GM18517 (cell line): ENCODE results near the gene TMEM89.
A peak's percentile ranks its signal among the peaks of the same experiment; 100 is the strongest.

Experiments used
- ATAC-seq: cut with Tn5 transposase; IDR thresholded peaks from one replicate; pipeline ENCODE4 v1.9.1; 2021; ENCODE audit warnings: mild to moderate bottlenecking, moderate library complexity; ENCODE audit not compliant: unreplicated experiment

The TMEM89 gene

DNA sequence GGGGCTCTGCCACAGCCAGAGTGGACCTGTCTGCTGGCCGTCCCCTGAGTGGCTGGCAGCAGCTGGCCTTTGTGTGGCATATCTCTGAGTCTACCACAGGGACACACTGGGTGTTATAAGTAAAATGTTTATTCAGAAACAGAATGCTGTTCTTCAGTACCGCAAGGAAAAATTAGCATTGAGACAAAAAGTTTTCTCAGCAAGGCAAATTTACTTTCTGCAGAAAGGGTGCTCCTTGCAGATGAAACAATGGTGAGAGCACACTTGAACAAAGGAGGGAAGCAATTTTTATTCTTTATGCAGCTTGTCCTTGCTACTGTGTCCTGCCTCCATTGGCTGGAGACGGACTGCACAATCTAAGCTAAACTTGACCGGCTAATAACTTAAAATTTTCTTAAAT is 4.0 kb downstream of the TMEM89 start:
- ATAC-seq: no peak

DNA sequence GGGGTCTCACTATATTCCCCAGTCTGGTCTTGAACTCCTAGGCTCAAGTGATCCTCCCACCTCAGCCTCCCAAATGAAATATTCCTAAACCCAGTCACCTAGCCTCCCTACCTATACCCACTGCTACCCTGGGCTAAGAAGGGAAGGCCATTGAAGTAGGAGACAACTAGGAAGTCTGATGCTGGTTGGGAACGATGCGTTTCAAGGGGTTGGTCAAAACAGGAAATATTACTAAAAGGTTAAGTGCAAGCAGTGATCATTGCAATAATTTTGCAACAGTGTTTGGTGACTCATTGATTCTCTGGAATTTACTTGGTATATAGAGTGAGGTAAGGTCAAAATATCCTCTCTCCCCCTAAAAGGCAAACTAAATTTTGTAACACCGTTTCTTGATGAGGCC is 7.5 kb downstream of the TMEM89 start:
- no peak for ATAC-seq

DNA sequence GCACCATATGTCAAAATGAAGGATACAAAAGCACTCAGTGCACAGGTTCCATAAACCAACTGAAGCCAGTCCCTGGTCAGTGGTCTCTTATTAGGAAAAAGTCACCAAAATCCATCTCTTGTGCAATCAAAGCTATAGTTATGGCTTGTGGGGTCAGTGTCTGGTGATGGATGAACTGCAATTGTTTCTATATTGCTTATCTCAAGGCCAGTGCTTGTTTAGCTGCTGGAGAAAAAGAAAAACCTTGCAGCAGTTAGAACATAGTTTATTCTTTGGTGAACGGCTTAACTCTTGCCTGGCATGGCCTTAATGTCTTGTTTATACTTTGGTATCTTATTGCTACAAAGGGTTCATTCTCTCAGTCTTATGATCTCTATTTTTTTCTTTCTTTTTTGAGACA is 9.3 kb downstream of the TMEM89 start:
- no peak for ATAC-seq

DNA sequence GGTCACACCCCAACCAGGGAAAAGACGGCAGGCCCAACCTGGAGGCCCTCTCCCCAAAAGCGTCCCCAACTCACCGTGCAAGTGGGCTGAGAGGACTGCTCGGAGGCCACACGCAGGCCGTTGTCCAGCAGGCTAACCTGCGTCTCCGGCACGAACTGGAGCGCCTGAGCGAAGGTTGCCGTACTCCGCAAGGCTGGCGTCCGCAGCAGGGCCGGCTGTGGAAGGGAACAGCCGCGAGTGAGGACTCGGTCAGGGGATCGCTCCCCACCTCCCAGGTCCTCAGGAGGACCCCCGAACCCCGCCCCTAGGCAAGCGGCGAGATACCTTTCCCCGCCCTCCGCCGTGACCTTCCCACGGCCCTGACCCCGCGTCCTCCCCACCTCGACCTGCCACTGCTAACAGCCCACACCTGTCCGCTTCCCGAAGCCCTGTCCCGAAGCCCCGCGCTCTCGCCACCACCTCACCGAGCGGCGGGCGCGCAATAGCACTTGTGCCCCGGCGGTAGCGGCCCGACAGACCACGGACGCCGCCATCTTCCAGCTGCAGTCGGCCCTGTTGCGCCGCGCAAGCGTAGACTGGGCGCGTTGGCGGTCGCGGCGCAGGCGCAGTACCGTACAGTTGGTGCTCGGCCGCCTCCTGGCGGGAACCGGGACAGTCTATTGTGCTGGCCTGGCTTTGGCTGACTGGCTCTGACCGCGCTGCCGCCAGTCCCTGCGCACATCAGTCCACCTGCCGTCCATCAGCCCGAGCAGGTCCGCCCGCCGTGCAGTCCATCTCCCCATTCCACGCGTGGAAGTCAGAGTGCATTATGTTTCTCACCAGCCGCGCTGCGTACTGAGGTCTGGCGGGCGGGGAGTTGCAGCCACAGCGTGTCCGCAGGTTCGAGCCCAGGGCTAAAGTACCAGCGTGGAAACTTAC is 12.2 kb downstream of the TMEM89 start, which contains the start of gene UQCRC1:
TSS of gene UQCRC1 (minus strand) at position 559 of the 918 bp plus-strand sequence. CDS start at position 533, 26 bp downstream.
- peak; percentile 91 for ATAC-seq

DNA sequence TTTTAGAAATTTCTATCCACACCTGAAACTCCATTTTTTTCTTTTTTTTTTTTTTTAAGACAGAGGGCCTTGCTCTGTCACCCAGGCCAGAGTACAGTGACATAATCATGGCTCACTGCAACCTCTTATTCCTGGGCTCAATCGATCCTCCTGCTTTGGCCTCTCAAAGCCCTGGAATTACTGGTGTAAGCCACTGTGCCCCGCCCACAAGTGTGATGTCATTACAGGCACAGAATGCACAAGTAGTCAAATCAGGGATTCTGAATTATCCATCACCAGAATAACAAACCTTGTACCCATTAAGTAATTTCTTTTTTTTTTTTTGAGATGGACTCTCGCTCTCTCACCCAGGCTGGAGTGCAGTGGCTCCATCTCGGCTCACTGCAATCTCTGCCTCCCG is 14.1 kb downstream of the TMEM89 start:
- ATAC-seq: no peak

DNA sequence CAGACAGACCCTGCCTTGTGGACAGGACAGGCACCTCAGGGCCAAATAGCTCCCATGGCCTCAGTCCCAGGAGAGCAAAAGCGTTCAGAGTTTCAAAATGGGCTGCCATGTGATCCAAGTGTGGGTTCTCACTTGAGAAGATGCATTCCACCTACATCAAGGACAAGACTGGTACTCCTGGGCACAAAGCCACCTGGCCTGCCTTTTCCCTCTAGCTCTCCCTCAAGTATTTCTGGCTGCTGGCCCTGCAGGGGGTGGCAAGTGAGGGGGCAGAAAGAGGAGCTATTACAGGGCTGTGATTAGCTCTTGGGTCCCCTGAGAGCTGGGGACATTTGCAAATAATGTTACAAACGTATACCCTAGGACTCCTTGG is 20.0 kb downstream of the TMEM89 start:
- ATAC-seq: no peak

DNA sequence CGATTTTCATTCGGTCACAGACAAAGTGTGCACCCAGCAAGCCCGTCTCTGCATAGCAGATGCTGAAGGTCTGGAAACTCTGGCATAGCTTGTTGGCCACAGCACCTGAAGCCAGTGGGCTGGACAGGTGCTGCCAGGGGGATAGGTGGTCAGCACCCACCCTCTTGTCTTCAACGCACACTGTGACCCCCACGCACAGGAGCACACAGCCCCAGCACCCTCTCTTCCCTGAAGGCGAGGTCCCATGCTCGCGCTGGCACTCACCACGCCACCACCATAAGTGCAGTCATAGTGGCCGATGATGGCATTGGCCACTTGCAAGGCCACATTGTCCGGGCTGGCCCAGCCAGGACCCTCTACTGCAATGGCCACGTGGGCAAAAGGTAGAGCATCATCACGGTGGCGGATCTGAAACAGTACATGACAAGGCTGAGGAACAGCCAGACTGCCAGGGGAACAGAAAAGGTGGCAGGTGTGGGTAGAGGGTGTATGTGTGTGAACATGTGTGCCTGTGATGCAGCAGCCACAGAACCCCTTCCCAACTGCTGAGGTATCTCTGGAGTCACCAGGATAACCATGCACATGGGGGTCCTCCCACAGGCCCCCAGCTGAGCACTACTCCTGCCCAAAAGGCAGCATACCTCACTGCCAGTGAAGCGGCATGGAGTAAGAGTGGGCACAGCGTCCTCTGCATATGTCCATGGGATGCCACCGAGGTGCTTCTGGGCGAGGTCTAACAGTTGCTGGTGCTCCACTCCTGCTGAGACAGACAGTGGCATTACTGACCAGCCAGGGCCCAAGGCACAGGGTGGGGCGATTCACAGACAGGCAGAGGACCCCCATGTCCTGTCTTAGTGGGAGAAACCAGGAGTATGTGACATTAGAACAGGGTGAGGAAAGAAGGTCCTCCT is 20.6 kb downstream of the TMEM89 start:
- ATAC-seq: no peak

DNA sequence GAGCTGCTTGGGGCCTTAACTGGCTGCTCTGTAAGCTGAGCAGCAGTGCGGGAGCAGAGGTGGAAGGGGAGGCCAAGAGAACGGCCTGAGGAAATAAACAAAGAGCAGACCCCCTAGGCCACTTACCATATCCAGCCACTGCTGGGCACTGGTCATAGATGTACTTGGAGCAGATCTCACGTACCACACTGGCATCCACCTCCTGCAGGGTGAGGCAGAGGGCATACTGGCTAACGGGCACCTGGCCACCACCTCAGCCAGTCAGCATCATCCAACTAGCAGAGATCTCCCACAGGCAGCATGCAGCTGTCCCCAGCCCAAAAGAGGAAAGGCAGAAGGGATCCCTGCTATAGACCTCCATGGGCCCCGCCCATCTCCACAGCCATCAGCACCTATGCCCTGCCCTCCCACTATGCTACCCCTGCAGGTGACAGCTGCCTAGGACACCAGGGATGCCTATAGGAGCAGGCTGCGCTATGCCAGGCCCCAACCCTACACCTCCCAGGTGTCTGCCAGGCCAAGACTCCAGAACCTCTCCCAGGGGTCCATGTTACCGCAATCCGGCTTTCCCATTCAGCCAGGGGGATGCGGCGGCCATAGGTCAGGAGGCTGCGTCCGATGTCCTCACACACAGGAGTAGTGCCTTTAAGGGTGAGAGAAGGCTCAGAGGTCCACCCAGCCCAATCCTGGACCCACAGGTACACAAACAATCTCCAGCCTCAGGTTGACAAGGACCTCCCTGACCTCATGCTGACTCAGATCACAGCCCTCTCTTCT is 21.9 kb downstream of the TMEM89 start:
- no peak for ATAC-seq

DNA sequence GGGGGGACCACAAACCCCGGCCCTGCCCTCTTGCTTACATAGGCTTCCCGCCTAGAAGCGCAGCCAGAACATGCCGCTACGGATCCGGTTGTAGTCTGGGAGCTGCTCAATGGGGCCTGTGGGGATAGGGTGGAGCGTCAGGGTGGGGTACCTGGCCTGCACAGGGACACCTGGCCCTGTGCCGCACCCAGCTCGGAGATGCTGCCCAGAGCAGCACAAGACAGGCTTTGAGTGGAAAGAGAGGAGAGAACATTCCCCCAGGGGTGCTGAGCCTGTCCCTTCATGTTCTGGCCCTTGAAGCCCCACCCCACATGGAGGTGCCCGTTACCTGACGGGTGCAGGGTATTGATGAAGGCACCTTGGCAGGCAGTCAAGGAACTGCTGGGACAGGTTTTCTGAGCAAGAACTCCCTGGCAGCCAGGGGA is 22.5 kb downstream of the TMEM89 start:
- ATAC-seq: no peak

DNA sequence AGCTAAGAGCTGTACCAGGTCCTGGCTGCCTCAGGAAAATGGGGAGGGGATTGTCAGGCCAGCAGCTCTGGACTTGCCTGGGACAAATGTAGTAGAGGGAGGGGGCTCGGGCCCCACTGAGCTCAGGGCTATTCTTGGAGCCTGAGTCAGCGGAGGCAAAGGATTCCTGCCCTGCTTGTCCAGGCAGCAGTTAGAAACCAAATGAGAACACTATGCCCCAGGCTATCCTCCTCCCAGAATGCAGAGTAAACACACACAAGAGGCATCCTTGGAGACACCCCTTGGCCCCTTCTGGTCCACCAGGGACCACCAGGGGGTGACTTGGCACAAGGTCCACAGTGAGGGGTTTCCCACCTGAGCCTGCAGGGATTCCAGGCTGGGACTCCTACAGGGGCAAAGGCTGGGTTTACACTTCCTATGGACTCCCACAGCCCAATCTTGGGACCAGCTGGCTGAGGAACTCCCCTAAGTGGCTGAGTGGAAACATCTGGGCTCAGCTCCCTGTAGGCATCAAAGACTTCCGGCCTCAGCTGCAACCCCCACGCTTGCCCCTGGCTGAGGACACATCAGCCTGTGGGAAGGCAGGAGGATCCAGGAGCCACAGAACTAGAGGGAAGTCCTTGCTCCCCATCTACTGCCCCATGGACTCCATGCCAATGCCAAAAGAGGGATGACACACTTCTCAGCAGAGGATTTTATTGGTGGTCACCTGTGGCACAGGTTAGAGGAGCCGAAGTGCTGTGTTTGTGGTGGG is 23.1 kb downstream of the TMEM89 start:
- ATAC-seq: no peak

DNA sequence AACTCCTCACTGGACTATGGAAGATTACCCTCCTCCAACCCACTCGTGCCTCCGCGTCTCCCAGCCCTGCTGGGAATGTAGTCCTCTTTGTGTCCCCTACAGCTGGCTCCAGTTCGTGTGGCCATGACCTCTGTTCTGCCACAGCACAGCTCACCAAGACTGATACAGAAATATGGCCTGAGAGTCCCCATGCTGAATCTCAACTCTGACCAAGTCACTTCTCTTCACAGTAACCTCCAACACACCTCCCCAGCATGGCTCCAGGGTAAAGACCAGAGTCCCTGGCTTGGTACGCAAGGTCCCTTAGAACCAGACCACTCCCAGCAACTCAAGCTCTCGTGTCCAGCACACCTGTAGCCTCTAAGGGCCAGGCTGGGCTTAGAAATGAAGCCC is 24.2 kb downstream of the TMEM89 start:
- no peak for ATAC-seq

DNA sequence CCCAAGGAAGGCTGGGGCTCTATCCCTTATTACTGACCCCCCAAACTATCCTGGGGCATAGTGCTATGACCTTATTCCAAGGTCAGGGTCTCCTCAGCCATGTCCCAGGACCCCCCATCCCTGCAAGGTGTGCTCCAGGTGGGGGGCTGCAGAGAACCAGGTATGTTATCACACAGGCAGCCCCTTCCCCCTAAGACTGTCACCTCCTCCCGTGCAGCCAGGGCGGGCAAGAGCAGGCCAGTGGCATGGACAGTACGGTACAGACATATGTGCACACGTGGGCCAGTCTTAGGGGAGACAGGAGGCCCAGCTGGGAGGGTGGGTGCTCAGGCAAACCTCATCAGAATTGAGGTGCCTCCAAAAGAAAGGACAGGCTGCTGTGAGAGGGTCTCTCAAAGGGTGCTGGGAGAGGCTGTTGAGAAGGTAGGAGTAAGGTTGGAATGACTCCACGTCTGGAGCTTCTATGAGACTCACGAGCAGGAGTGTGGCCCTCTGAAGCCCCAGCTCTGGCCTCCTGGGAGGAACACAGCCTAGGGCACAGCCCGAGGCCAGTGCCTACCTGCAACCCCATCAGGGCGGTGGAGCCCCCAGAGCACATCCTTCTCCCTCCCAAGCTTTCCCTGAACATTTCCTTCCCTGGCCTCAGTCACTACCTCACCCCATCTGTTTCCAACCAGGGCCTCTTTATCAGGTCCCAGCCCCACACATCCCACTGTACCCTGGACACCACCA is 24.7 kb downstream of the TMEM89 start:
- no peak for ATAC-seq

DNA sequence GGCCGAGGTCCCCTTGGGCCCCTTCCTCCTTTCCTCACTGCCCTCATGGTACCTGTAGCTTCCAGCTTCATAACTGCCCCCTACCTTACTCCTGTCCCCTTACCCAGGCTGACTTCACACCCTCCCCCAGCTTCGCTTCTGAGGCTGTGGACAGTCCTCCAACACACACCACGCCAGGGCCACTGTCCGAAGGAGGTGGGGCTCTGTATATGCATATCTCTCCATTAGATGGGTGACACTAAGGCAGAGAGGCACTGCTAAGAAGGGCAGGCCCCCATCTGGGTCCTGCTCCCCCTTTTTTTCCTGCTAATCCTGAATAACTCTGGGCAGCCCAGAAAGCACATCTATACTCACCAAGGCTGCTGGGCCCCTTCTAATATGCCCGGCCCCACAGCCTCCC is 25.4 kb downstream of the TMEM89 start:
- ATAC-seq: no peak

DNA sequence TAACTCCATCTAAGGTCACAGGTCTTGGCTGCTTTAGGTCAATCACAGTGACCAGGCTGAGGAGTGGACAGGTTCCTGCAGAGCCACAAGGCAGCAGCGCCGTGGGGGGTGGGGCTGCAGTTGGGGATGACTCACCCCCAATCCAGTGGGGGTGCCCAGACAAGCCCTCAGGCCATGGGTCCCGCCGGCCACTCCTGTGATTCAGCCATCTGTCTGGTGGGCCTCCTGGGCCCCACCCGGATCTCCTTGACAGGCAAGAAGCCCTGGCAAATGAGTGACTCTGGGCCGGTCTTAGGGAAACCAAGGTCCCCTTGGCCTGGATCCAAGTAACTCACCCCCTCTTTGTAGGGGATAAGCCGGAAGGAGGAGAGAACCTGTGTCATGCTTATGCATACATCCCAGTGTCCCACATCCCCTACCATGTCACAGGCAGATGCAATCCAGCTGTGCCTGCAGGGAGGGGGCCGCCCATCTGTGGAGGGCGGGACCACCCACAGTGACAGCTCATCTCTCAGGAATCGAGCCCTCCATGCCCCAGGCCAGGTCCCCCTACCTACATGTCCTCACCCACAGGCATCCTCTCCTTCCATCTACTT is 25.9 kb downstream of the TMEM89 start:
- ATAC-seq: no peak

DNA sequence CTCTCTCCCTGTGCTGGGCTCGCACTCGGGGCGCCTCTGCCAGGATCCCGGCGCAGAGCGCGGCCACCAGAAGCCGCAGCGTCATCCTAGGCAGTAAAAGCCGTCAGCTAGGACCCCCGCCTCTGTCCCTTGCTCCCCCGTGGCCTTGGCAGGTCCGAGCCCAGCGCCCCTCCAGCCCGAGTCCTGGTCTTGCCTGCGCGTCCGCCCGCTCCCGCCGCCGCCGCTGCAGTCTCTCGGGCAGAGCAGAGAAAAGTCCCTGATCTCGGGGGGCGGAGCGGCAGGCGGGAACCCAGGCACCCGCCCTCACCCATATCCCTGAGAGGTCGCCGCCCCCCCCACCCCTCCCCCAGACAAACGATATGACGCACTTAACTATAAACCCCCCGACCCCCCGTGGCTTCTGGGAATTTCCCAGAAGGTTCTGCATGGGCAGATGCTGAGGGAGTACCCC is 26.5 kb downstream of the TMEM89 start, which contains the start of gene COL7A1:
TSS of gene COL7A1 (minus strand) at position 255 of the 451 bp plus-strand sequence. CDS start at position 85, 170 bp downstream.
- no peak for ATAC-seq

DNA sequence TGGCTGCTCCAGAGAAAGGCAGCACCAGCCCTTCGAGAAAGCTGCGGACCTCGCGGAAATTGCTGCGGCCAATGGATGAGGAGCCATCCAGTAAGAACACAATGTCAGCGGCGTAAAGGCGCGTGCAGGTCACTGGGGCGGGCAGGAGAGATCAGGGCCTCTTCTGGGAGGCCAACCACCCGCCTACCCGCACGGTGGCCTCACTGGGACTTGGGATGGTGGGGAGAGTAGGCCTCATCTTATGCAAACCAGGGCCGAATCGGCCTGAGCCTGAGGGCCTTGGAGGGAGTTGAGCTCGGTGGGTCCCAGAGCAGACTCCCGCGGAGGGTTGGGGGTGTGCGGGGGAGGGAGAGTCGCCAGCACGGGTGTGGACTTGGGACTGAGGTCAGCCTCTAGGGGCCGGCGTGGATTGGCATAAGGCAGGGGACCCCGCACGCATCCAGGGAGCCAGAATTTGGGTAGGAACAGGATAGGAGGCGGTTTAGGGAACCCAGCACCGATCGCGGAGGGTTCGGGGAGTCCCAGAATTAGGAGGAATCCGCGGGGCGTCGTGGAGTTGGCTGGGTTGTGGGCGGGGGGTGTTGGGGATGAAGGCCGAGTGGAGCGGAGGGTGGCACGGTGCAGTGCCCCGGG is 27.0 kb downstream of the TMEM89 start:
- no peak for ATAC-seq

DNA sequence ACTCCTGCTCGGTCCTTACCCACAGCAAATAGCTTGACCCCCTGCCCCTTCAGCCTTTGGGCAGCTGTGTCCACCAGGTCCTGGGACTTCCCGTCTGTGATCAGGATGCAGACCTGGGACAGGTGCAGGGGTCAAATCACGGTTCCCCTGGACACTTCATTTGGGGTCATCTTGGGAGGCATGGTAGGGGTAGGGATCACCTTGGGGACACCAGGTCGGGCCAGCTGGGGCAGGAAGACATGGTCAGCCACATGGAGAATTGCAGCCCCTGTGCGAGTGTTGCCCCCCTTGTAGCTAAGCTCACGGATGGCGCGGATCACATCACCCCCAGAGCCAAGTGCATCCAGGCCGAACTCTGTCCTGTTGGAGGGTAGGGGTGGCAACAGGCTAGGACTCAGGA is 28.2 kb downstream of the TMEM89 start:
- ATAC-seq: no peak

DNA sequence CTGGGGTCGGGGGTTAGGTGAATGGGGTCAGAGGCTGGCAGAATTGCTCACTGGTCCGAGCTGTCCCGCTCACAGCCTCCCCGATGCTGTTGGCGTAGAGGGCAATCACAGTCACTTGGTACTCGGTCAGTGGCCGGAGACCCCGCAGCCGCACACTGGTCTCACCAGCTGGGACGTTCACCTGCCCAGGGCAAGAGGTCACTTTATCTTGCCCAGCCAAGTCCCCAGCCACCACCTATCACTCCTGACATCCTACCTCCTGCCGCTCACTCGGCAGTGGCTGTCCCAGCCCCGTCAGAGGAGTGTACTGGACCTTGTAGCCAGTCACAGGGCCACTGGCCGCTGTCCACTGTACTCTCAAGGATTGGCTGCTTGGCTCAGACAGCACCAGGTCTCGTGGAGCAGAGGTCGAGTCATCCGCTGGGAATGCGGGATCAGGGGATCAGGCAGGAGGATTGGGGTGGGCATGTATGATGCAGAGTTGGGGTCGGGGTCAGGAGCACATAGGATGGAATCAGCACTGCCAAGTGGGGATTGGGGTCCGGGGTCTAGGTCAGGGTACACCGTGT is 29.0 kb downstream of the TMEM89 start:
- no peak for ATAC-seq
